HEK293T (cell line): ENCODE measurements around the gene KLHDC4.

Source experiments
- CTCF ChIA-PET: fragments of 350-600 bp; formaldehyde crosslinking; extraction: SDS; loops from one replicate; lab custom pipeline; 2021; ENCODE audit warnings: antibody characterized with exemption, inconsistent platforms; lab: Yijun Ruan, JAX
- POLR2A ChIA-PET: fragments of 350-600 bp; formaldehyde crosslinking; extraction: SDS; loops from one replicate; lab custom pipeline; 2020; ENCODE audit warnings: antibody characterized with exemption, inconsistent platforms; lab: Yijun Ruan, JAX
- DNase-seq: peaks from one replicate; pipeline ENCODE4 v3.0.0; 2012; ENCODE audit warnings: mixed read lengths; ENCODE audit errors: extremely low spot score
- ARNT ChIP-seq: fragments of 450-650 bp; IDR thresholded peaks from 2 replicates; pipeline ENCODE4 v1.6.1; 2017; ENCODE audit warnings: mild to moderate bottlenecking
- BHLHE40 ChIP-seq: fragments of 450-650 bp; IDR thresholded peaks from 2 replicates; pipeline ENCODE4 v1.6.1; 2016; ENCODE audit warnings: mild to moderate bottlenecking, moderate library complexity, borderline replicate concordance
- CTBP1 ChIP-seq: fragments of 450-650 bp; IDR thresholded peaks from 2 replicates; pipeline ENCODE4 v1.6.1; 2016; ENCODE audit warnings: borderline replicate concordance
- ELF4 ChIP-seq: fragments of 450-650 bp; IDR thresholded peaks from 2 replicates; pipeline ENCODE4 v1.6.1; 2017; ENCODE audit warnings: antibody characterized with exemption
- FOXA1 ChIP-seq: fragments of 450-650 bp; IDR thresholded peaks from 2 replicates; pipeline ENCODE4 v1.6.1; 2016; ENCODE audit warnings: mild to moderate bottlenecking
- FOXK2 ChIP-seq: fragments of 450-650 bp; IDR thresholded peaks from 2 replicates; pipeline ENCODE4 v1.6.1; 2016; ENCODE audit warnings: mild to moderate bottlenecking
- FOXM1 ChIP-seq: fragments of 450-650 bp; IDR thresholded peaks from 2 replicates; pipeline ENCODE4 v1.6.1; 2017; ENCODE audit warnings: mild to moderate bottlenecking, borderline replicate concordance
- HDGF ChIP-seq: fragments of 450-650 bp; IDR thresholded peaks from 2 replicates; pipeline ENCODE4 v1.6.1; 2017; ENCODE audit warnings: antibody characterized with exemption, borderline replicate concordance
- L3MBTL2 ChIP-seq: fragments of 450-650 bp; conservative IDR thresholded peaks from 2 replicates; pipeline ENCODE4 v1.6.1; 2016; ENCODE audit warnings: mild to moderate bottlenecking
- LEF1 ChIP-seq: fragments of 450-650 bp; IDR thresholded peaks from 2 replicates; pipeline ENCODE4 v1.6.1; 2017; ENCODE audit warnings: mild to moderate bottlenecking, borderline replicate concordance
- NFRKB ChIP-seq: fragments of 450-650 bp; IDR thresholded peaks from 2 replicates; pipeline ENCODE4 v1.6.1; 2016; ENCODE audit warnings: mild to moderate bottlenecking, moderate library complexity
- SP1 ChIP-seq: fragments of 450-650 bp; IDR thresholded peaks from 2 replicates; pipeline ENCODE4 v1.6.1; 2017
- SUZ12 ChIP-seq: fragments of 450-650 bp; IDR thresholded peaks from 2 replicates; pipeline ENCODE4 v1.6.1; 2016; ENCODE audit warnings: mild to moderate bottlenecking
- TARDBP ChIP-seq: fragments of 450-650 bp; IDR thresholded peaks from 2 replicates; pipeline ENCODE4 v1.6.1; 2016
- ZNF384 ChIP-seq: fragments of 450-650 bp; IDR thresholded peaks from 2 replicates; pipeline ENCODE4 v1.6.1; 2016
- TF ChIP-seq, protein P1 (sequence below): fragments of 450-650 bp; IDR thresholded peaks from 2 replicates; pipeline ENCODE4 v1.6.1; 2016

Gene KLHDC4

DNA sequence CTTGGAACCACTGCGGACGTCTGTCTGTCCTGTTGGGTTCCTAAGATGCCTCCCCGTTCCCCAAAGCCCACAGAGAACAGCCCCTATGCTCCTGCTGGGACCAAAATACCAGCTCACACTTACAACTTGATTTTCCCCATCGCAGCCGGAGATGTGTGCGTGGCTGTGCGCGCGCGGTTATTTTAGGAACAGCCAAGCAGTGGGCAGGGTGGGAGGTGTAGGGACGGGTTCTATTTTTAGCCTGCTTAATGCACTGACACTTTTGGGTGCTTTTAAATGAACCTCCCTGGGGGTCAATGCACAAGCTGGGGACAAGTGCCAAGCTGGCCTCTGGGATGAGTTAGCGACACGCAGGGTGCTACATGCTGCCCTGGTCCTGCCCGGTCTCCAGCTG, 74.1 kb downstream of the KLHDC4 start:
- DNase-seq, result no peak
- CTCF ChIA-PET, result interaction anchor here (0.6 kb wide), 1 partner anchor 29 kb away, joined by 3 read pairs; no protein-coding TSS in a partner anchor
- TF ChIP-seq, protein P1, sequence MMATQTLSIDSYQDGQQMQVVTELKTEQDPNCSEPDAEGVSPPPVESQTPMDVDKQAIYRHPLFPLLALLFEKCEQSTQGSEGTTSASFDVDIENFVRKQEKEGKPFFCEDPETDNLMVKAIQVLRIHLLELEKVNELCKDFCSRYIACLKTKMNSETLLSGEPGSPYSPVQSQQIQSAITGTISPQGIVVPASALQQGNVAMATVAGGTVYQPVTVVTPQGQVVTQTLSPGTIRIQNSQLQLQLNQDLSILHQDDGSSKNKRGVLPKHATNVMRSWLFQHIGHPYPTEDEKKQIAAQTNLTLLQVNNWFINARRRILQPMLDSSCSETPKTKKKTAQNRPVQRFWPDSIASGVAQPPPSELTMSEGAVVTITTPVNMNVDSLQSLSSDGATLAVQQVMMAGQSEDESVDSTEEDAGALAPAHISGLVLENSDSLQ, result no peak
- TF ChIP-seq LEF1 (no peak), SP1 (no peak), L3MBTL2 (no peak)
- POLR2A ChIA-PET, result no interaction called here

DNA sequence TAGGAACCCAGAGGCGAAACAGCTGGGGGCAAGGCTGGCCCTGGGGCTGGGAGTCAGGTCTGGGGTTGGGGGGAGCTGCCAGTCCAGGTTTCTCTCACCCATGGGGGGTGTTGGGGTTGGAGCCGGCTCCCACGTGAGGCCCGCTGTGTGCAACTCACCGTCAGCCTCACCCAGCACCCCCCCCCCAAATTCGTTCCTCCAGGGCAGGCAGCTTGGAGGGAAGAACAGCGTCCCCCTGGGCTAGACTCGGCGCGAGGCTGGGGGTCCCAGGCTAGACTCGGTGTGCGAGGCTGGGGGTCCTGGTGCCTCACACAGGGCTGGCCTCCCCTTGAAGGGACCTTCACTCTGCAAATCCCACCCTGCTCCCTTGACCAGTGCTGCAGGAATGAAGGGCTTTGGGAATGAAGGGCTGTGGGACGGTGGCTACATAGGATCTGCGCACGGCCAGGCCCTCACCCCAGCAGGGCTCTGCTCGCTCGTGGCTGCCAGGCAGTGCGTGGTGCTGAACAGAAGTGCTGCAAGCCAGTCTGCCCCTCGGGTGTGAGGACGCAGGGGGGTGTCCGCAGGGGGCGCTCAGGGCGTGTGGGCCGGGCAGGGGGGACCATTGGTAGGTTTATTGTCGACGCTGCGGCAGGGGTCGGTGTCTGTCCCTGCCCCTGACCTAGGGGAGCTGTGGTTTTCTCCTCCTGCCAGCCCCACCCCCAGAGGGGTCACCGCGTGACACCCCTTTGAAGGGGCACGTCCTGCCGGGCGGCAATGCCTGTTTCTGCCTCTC, 74.7 kb downstream of the KLHDC4 start:
- no peak for DNase-seq
- TF ChIP-seq HDGF, result no peak
- no peak for TF ChIP-seq ARNT
- TF ChIP-seq ELF4, result no peak
- POLR2A ChIA-PET, result interaction anchor here (1.0 kb wide), 1 partner anchor 10 kb away, joined by 3 read pairs; no protein-coding TSS in a partner anchor
- CTCF ChIA-PET, result no interaction called here

DNA sequence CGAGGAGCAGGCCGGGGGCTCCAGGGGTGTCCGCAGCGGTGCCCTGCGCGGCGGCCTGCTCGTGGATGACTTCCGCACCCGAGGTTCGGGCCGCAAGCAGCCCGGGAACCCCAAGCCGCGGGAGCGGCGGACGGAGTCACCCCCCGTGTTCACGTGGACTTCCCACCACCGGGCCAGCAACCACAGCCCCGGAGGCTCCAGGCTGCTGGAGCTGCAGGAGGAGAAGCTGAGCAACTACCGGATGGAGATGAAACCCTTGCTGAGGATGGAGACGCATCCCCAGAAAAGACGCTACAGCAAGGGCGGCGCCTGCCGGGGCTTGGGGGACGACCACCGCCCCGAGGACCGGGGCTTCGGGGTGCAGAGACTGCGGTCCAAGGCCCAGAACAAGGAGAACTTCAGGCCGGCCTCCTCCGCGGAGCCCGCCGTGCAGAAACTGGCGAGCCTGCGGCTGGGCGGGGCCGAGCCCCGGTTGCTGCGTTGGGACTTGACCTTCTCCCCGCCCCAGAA, 75.8 kb downstream of the KLHDC4 start:
- CTCF ChIA-PET, result no interaction called here
- no peak for TF ChIP-seq LEF1
- TF ChIP-seq HDGF, result no peak
- TF ChIP-seq, protein P1, result no peak
- no peak for TF ChIP-seq FOXA1
- TF ChIP-seq FOXK2, result no peak
- no peak for TF ChIP-seq TARDBP
- no peak for TF ChIP-seq ZNF384
- TF ChIP-seq L3MBTL2, result no peak
- TF ChIP-seq CTBP1, result no peak
- TF ChIP-seq SP1, result no peak
- no peak for TF ChIP-seq SUZ12
- TF ChIP-seq ARNT, result no peak
- no peak for TF ChIP-seq FOXM1
- no peak for TF ChIP-seq ELF4
- TF ChIP-seq NFRKB, result no peak
- no peak for TF ChIP-seq BHLHE40
- DNase-seq, result no peak
- POLR2A ChIA-PET, result interaction anchor here (1.0 kb wide), 2 partner anchors 11 to 75 kb away, joined by 3 to 4 read pairs; partner anchors contain the start of gene KLHDC4

DNA sequence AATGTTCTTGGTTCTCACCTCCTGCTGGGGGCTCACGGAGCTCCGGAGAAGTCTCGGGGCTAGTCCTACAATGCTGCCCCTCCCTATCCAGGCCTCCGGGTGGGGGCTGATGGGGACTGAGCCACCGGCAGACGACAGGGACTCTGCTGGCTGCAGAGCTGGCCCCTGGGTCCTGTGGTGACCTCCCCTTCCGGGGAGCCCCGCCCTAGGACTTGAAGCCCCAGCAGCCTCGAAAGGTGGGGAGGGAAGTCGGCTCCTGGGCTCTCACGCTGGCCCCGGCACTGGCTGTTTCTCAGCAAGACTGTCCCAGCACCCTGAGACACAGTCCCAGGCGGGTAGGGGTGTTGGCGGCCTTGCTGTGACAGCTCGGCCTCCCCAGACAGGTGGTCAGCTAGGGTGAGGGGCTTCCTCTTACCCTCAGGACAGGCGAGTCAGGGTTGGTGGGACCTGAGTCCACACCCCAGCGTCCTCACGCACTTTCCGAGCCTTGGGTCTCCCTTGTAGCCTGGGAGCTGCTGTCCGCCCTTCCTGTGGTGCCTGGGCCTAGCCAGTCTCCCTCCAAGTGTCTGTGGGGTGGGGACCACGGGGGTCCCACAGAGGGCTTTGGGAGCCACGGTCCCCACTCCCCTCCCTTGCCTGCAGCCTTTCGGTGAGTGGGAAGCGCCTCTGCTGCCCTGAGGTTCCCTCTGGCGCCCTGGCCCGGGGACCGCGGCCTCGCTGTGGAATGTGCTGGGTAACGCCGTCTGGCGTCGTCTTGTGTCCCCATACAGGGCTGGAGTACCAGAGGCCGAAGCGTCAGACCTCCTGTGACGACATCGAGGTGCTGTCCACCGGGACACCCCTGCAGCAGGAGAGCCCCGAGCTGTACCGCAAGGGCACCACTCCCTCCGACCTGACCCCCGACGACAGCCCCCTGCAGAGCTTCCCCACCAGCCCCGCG, 76.6 kb downstream of the KLHDC4 start:
- ChIA-PET POLR2A (interaction anchor here (1.0 kb wide), 1 partner anchor 76 kb away, joined by 4 read pairs; the partner anchor contains the start of gene KLHDC4), CTCF (interaction anchor here (1.0 kb wide), 1 partner anchor 100 kb away, joined by 3 read pairs; no protein-coding TSS in a partner anchor)
- DNase-seq, result no peak
- TF ChIP-seq FOXM1 (no peak), TARDBP (no peak), CTBP1 (no peak), ARNT (no peak)

DNA sequence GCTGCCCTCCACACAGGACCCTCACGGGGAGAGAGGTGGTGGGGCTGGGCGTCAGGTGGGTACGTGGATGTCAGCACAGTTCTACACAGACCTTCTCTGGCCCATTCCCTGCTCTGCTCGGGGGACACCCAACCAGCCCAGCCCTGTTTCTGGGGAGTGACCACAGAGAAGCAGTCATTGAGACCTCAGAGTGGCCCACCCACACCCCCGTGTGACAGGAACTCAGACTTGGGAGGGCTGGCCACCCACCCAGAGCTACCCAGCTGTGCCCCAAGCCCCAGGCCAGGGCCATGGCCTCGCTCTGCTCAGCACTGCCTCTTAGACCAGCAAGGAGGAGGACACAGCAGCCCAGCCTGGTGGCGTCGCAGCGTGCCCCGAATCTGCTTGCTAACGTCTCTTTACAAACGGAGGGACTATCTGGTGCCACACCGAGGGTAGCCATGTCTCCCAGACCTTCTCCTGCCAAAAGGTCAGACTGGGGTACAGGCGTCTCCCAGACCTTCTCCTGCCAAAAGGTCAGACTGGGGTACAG, 77.7 kb downstream of the KLHDC4 start:
- DNase-seq, result no peak
- ChIA-PET CTCF (no interaction called here), POLR2A (no interaction called here)
- no peak for TF ChIP-seq ELF4
- no peak for TF ChIP-seq TARDBP
- no peak for TF ChIP-seq L3MBTL2
- TF ChIP-seq FOXK2, result no peak
- no peak for TF ChIP-seq LEF1
- TF ChIP-seq, protein P1, result no peak
- TF ChIP-seq SUZ12, result no peak
- no peak for TF ChIP-seq CTBP1
- TF ChIP-seq HDGF, result no peak
- TF ChIP-seq NFRKB, result no peak
- TF ChIP-seq SP1, result no peak
- no peak for TF ChIP-seq BHLHE40
